NCI-H1105 treated with DMSO at 0.1 percent for 48 hours (cell line): ENCODE results near the gene MOSPD3.

Source experiments
- DNase-seq: peaks from one replicate; lab custom pipeline; 2025; lab: John Stamatoyannopoulos, UW

MOSPD3 gene

DNA sequence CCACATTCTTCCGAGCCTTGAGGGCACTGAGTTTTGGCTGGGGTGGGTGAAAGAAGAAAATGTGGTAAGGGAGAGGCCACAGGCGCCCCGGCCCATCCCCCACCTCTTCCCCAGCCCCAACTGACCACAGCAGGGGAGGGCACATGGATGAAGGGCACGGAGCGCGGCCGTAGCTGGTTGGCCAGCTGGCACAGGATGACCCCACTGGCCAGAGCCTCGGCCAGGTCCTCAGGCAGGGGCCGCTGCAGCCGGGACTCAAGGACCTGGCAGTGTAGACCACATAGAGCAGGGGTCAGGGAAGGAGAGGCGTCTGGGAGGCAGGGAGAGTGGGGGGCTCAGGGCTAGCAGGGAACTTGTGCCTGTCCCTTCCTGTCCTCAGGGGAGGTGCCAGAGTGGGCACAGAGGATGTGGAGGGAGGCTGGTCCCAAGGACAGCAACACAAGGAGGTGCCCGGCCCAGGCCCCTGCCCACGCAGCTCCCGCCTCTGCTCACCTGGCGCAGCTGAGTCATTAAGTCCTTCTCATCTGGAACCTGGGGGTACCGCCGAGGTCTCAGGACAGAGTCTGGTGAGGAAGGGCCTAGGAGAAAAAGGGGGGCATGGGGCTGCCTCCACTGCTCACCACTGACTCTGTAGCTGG lies 36.5 kb upstream of the MOSPD3 start:
- DNase-seq, result no peak

DNA sequence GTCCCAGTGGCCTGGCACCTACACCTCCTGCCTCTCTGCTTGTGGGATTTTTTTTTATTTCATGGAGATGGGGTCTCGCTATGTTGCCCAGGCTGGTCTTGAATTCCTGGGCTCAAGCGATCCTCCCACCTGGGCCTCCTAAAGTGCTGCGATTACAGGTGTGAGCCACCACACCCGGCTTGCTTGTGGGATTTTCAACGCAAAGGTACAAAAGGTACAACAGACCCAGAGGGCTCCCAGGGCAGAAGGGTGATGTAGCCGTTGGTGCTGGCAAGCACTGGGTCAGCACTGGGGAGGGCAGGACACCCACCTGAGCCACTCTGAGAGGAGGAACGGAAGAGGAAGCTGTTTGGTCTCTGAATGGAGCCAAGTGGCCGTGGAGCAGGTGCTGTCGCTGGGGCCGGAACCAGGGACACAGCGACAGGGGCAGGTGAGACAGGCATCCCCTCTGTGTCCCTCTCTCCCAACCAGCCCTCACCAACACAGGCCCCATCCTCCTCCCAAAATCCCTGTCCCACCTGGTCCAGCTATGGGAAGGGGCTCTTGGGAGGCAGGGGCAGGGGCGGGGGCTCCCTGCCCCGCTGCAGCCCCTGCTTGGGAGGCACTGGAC lies 35.9 kb upstream of the MOSPD3 start:
- DNase-seq, result no peak

DNA sequence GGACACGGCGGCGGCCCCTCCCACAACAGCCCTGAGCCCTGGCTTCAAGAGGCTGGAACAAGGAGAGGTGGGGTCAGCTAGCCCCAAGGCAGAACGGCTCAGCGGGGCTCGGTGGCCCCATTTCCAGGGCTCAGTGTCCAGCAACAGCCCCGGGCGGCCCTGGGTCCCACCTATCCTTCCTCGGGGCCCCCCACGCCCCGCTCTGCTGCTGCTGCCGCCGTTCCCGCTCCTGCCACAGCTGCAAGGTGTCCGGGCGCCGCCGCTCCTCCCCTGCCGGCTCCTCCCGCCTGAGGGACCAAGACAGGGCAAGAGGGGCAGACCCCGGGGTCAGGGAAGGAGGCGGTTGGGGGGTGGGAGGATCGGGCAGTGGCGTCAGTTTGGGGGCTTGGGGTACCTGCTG lies 35.2 kb upstream of the MOSPD3 start:
- no peak for DNase-seq

DNA sequence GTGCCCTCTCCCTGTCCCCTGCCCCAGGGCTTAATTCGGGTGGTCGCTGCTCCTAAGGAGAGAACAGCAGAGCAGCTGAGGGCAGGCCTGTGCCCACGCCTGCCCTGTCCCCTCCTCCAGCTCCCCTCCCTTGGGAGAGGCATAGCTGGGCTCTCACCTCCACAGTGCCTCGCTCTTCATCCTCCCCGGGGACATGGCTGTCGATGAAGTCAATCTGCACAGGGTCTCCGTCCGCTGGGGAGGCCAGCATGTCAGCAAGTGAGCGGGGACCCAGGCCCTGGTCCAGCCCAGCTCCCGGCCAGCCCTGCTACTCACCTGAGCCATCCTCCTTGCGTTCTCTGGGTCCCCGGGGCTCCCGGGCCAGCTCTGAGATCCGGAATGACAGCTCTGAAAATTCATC lies 34.8 kb upstream of the MOSPD3 start:
- no peak for DNase-seq

DNA sequence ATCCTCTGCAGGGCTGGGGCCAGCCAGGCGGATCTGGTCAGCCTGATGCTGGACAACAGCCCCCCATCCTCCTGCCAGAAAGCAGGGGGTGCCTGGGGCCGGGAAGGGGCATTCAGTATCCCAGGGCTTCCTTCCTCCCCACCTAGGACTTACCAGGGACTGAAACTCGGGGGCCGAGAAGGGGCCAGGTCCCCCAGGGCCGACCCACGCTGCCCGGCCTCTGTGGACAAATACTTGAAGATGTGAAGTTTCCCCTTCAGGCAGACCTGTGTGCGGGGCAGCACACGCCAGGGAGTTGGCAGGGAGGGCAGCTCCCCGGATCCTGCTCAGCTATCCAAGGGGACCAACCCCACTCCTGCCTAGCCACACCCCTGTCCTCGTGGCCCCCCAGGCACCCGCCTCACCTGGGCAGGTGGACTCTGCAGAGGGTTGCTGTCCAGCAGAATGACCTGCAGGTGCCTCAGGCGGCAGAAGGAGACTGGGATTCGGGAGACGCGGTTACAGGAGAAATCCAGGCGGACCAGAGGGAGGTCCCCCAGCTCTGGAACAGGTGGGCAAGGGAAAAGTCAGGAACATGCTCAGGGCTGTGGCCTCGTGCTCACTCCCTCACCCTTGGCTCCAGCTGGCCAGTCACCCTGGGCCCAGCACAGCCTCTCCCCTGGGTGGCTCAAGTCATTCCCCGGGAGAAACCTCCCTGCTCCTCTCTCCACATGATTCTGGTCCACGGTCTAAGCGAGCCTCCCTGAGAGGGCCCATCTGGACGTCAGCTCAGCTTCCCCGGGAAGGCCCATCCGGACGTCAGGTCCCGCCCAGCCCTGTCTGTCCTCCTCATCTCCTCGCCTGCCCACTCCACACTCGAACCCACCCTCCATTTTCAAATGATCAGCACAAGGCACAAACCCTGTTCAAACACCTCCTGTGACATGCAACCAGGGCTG lies 33.8 kb upstream of the MOSPD3 start:
- no peak for DNase-seq

DNA sequence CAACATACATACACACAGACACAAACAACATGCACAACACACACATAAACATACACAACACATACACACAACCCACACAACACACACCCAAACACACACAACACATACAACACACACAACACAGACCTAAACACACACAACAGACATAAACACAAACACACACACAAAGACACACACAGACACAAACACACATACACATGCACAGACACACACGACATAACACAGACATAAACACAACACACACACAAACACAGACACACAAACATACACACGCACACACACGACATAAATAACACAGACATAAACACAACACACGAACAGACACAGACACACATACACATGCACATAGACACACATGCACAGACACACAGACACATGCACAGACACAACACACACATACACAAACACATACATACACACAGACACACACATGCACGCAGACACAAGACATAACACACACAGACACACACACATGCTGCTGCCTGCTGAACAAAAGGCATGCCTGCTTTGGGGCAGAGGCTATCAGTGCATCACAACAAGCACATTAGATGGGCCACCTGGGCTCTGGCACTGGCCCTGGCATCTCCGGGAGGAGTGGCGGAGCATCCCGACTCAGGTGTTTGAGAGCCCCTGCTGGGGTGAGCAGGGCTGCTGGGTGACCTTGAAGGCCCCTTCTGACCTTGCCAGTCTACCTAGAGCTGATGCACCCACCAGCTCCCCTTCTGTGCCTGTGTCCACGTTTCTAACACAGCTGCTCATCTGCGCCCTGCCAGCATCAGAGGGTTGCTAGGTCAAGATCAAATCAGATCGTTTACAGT lies 31.7 kb upstream of the MOSPD3 start:
- DNase-seq, result no peak

DNA sequence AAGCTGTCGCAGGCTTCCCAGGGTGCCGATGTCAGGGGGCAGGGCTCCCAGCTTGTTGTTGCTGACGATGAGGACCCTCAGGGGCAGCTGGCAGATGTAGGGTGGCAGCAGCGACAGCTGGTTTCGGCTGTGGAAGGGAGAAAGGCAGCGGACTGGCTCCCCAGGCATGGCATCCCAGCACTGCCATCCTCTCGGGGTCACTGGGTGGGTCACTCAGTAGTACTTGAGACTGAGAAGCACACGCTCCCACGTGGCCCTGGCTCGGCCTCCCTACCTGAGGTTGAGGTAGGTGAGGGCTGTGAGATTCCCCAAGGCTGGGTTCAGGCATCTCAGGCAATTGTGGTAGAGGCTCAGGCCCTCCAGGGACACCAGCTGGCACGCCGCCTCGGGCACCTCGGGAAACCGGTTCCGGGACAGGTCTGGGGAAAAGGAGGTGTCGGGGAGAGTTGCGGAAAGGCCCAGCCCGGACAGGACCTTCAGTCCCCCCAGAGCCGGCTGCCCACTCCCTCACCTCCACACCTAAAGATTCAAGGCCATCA lies 30.2 kb upstream of the MOSPD3 start:
- DNase-seq, result no peak

DNA sequence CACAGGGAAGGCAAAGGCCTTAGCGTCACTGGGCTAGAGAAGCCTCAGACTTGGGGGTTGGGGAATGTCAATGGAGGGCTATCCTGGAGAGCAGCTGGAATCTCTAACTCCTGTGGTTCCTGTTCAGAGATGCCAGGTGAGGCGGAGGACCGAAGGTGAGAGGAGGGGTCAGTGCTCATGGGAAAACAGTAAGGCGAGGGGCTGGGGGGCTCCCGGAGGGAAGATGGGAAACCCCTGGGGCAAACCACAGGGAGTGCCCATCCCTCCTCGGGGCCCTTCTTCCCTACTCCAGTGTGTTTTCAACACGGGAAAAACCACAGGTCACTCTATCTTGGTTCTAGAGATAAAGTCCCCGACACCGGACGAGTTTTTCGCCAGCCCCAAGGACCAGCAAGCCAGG lies 29.7 kb upstream of the MOSPD3 start:
- no peak for DNase-seq

DNA sequence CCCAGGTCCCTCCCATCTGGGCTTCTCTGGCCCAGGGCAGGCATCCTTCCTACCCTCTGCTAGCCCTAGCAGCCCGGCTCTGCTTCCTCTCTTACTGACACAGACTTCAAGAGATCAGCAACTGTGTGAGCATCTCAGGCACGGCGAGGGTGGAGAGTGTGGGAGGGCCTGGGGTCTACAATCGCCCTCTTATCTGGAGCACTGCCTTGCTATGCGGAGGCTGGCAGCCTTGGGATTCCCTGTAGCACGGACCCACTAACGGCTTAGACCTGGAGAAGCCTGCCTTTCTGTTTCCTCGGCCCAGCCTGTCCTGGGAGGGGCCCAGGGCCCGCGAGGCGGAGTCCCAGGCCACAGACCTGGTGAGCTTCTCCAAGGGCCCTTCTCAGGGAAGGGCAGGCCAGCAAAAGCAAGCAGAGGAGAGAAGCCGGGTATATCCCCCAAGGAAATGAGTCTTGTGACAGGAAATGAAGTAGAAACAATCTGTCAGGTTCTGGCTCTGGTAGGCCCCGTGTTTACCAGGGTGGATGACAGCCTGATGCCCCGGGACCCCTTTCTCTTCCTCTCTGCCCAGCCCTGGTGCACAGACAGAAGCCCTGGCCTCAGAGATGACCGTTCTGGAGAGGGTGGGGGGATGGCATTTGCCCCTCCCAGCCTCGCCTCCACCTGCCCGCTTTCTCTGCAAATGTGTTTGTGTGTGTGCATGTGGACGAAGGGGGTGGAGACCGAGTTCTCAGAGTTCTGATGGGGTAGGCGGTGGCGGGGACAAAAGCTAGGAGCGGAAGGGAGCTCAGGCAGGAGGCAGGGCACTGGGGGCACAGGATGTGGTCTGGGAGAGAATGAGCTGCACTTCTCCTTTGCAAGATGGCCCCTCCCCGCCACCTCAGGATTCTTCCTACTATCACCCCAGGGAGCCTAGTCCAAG lies 28.9 kb upstream of the MOSPD3 start:
- DNase-seq, result no peak

DNA sequence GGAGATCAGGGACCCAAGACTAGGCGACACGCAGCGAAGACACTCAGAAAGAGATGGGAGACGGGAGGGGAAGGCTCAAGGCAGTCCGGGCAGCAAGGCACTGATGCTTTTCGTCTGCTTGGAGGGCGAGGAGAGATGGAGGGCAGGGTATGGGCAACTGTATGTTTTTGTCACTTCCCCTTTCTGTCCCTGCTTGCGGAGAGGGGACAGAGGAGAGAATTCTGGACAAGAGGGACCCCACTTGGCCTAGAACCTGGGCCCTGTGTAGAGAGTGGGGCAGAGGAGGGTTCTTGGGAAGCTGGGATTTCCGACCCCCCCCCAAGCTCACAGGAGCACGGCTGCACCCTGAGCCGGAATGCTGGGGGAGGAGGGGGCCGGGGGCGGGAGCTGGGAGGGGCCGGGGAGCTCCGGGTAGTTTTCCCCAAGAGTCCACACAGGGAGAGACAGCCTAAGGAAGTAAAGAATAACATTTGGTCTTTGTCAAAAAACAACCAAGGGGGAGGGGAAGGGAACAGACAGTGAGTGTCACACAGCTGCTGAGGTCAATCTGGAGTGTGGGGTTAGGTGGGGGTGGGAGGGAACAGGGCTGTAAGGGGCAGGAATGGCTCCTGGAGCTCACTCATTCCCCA lies 28.2 kb upstream of the MOSPD3 start:
- DNase-seq, result no peak

DNA sequence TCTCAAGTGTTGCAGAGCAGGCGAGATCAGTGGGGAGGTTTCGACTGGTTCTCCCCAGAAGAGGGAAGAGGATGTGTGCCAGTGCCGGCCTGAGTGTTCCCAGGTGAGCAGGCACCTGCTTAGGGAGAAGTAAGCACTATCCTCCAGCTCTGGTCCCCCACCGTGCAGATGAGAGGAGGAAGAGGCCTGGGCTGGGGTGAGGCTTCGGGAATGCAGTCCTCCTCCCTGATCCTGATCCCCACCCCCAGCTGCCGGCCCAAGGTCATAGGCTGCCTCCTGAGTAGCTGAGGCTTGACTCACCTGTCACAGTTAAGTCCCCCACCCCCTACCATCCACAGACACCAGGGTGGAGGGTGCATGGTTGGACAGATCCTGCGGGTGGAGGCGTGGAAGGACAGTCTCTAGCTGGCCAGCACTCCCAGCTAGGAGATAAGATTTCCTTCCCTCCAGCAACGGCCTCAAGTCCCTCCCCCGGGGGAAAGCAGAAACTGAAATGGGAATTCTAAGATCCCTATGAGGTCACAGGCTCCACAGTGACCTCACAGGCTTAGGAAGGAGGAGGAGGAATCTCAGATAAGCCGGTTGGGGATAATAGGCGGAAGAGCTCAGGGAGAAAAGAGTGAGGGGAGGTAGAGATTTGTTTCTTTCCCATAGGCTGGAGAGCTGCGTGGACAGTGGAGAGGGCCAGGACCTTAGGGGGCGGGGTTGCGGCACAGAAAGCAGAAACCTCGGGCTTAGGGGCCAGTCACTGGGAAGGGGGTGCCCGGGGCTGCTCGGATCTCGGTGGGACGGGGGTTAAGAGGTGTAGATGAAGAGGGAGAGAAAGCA lies 27.4 kb upstream of the MOSPD3 start:
- no peak for DNase-seq

DNA sequence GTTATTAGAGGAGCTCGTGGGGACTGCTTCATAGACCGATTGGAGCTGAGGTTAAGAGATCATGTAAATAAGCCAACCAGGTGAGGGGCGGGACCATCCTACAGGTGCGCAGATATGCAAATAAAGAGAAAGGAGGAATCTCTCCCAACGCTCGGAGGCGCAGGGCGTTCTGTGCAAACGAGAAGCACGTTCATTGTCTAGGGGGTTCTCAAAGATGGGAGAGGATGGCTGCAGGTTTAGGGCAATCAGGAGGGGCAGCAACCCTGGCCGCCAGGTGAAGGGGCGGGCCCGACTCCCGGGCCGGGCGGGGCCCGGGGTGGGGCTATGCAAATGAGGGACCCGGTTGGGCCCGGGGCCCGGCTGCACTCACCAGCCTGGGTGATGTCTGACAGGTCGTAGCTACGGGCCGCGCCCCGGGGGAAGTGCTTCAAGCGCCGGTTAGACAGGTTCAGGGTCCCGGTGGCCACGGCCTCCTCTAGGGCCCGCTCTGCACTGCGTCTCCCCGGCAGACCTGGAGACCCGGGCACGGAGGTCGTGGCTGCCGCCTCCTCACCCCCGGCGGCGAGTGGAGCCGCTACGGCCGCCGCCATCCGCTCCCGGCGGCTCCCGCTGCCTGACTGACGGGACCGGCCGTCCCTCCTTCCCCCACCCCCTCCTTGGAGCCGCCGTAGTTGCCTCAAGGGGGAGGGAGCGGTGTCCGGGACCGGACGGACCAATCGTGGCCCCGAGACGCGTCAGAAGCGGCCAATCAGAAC lies 26.7 kb upstream of the MOSPD3 start, which contains the start of gene LRCH4:
Gene LRCH4 (minus strand): TSS at position 619 of the 755 bp plus-strand sequence. CDS start 29 bp downstream, at position 590.
- peak; percentile 41 for DNase-seq

DNA sequence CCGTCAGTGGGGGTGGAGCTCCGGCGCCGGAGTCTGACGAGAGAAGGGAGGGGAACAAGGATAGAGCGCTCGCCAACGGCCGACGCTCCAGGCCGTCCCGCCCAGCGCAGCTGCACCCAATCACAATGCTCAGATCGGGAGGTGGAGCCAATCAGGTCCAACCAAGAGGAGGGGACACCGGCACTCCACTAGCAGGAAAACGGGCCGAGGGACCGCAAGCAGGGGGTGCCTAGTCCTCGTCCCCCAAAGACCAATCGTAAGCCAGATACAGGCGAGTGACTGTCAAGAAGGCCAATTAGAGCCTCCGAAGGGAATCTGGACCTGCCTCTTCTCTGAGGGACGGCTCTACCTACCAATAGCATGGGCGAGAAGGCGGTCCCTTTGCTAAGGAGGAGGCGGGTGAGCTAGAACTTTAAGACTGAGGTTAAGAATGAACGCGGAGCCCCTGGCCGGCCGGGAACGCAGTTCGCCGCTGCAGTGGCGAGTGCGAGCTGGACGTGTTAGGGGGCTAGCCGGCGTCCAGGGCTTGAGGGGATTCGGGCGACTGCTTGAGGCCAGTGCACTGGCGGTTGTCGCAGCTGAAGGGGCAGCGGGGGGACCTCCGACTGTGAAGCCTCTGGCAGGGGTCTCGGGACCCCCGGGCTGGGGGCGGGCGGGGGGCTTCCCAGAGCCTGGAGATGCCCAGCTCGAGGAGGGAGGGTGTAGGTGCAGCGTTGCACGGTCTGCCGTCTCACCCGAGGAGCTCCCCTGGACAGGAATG lies 25.9 kb upstream of the MOSPD3 start, which contains the start of gene FBXO24:
Gene FBXO24 (plus strand): TSS at position 63 of the 760 bp plus-strand sequence. CDS start 298 bp downstream, at position 361.
- peak; percentile 99 for DNase-seq

DNA sequence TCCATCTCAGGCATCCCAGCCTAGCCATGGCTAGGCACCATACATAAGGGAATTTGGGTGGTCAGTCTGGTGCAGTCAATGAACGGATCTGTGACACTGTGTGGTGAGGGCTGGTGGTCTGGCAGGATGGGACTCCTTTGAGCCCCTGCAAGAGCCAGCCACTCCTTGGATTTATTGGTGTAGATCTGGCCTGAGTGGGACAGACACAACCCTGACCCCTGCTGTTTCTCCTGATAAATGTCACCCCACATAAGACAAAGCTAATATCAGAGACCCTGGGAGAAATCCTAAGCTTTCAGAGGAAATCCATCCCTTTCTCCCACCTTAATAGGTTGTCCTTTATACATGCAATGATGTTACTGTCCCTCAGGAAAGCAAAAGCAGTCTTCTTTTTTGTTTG lies 23.9 kb upstream of the MOSPD3 start:
- no peak for DNase-seq

DNA sequence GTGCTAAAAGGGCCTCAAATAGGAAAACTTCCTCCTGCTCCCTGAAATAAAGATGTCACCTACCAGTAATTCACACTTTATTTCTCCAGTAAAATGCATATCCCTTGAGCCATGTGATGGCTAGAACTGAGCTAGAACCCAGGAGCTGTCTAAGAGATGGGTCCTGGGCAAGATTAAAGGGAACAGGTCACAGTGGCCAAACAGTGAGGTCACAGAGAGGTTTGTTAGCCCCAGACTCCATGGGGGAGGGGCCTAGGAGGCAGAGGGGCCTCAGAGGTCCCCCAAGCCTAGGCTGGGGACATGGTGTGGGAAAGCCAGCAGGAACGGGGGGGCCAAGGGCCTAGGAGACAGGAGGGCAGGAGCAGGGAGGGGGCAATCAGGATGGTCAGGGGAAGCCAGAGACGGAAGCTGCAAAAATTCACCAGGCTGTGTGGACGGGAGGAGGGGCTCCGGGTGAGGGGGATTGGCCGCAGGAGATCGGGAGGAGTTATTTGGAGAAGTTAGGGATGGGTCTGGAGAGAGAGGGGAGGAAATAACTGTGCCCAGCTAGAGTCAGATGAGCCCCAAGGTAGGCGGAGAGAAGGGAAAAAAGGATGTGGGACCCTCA lies 22.9 kb upstream of the MOSPD3 start:
- no peak for DNase-seq

DNA sequence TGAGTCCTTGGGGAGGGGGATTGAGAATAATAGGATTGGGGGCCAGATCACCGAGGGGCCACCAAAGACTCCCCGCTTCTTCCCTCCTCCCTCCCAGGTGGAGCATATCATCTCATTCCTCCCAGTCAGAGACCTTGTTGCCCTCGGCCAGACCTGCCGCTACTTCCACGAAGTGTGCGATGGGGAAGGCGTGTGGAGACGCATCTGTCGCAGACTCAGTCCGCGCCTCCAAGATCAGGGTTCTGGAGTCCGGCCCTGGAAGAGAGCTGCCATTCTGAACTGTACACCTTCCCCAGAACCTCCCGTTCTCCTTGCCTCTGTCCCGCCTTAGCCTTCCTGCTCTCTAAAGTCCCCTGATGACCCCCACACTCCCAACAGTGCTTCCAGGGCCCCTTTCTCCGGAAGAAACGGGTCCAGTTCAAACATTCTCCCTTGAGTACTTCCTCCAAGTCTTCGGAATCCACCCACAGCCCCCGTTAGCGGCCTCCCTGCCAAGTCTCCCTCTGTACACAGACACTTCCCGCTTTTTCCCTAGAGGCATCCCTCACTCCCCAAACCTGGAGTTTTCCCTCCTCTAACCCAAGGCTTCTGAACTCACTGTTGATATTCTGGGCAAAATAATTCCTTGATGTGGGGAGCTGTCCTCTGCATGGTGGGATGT lies 22.1 kb upstream of the MOSPD3 start:
- DNase-seq, result no peak

DNA sequence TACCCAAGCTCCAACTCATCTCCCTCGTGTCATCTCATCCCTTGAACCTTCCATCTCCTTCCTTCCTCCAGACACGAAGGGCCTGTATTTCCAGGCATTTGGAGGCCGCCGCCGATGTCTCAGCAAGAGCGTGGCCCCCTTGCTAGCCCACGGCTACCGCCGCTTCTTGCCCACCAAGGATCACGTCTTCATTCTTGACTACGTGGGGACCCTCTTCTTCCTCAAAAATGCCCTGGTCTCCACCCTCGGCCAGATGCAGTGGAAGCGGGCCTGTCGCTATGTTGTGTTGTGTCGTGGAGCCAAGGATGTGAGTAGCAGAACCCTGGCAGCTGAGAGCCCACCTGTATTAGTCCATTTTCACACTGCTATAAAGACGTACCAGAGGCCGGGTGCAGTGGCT lies 20.7 kb upstream of the MOSPD3 start:
- no peak for DNase-seq
